Suppressor macrophage (primary cell): Measurements from ENCODE around the gene ORC3.
"Not testable (repeated sequence)": the region's sequence is repeated elsewhere in the genome, so short reads cannot be mapped to it uniquely, and the experiment has no call there.

ENCODE experiments used
- DNase-seq, 4 experiments: peaks; one replicate each; pipeline ENCODE4 v3.0.0-alpha.2; 2020 to 2022

ORC3 gene

GRCh38 chr6:87661503-87661902, 71.6 kb downstream of the ORC3 start:
- no peak for DNase-seq

- no peak for DNase-seq
Observed at GRCh38 chr6:87663434-87663833, 73.5 kb downstream of the ORC3 start.

GRCh38 chr6:87664921-87665485, 75.1 kb downstream of the ORC3 start:
- DNase-seq, result no peak

GRCh38 chr6:87667032-87667431, 77.1 kb downstream of the ORC3 start:
- no peak for DNase-seq

GRCh38 chr6:87668013-87668412, 78.1 kb downstream of the ORC3 start:
- DNase-seq, result no peak

GRCh38 chr6:87669051-87669450, 79.1 kb downstream of the ORC3 start:
- no peak for DNase-seq

GRCh38 chr6:87670707-87671106, 80.8 kb downstream of the ORC3 start:
- no peak for DNase-seq

- DNase-seq, result peak in 2 of 4 experiments; percentile 36 to 51
Observed at GRCh38 chr6:87671555-87672029, 81.7 kb downstream of the ORC3 start.

GRCh38 chr6:87672641-87673040, 82.7 kb downstream of the ORC3 start:
- no peak for DNase-seq

- no peak for DNase-seq
Observed at GRCh38 chr6:87673237-87673636, 83.3 kb downstream of the ORC3 start.

- DNase-seq, result no peak
Observed at GRCh38 chr6:87674290-87674689, 84.4 kb downstream of the ORC3 start.

- DNase-seq, result no peak
Observed at GRCh38 chr6:87675004-87675681, 85.2 kb downstream of the ORC3 start.

- DNase-seq, result no peak
Observed at GRCh38 chr6:87682310-87682709, 92.4 kb downstream of the ORC3 start.

GRCh38 chr6:87683890-87684289, 94.0 kb downstream of the ORC3 start:
- no peak for DNase-seq

GRCh38 chr6:87684895-87685654, 95.1 kb downstream of the ORC3 start:
- no peak for DNase-seq

- not testable (repeated sequence) for DNase-seq
Observed at GRCh38 chr6:87686636-87687205, 96.8 kb downstream of the ORC3 start.

GRCh38 chr6:87687296-87687695, 97.4 kb downstream of the ORC3 start:
- DNase-seq, result no peak

- DNase-seq, result not testable (repeated sequence)
Observed at GRCh38 chr6:87687893-87688292, 98.0 kb downstream of the ORC3 start.

- peak in 2 of 4 experiments; percentile 17 to 60 for DNase-seq
Observed at GRCh38 chr6:87690441-87690840, 100.5 kb downstream of the ORC3 start.

GRCh38 chr6:87692086-87692485, 102.2 kb downstream of the ORC3 start:
- DNase-seq, result no peak

- DNase-seq, result not testable (repeated sequence)
Observed at GRCh38 chr6:87696817-87697216, 106.9 kb downstream of the ORC3 start.

- DNase-seq, result peak; percentile 60 to 87 (median 74)
Observed at GRCh38 chr6:87697581-87698546, 107.9 kb downstream of the ORC3 start.
